Activated naive CD4-positive, alpha-beta T cell treated with anti-CD3 and anti-CD28 coated beads, Interleukin-2, amount 50 U/mL, for 16 hours (primary cell): ENCODE data around the gene DGKB.

ENCODE experiments used
- DNase-seq: peaks from one replicate; pipeline ENCODE4 v3.0.0-alpha.2; 2020

DGKB gene

GRCh38 chr7:14752301-14752700 is 150.2 kb downstream of the DGKB start:
- DNase-seq = no peak

DNA sequence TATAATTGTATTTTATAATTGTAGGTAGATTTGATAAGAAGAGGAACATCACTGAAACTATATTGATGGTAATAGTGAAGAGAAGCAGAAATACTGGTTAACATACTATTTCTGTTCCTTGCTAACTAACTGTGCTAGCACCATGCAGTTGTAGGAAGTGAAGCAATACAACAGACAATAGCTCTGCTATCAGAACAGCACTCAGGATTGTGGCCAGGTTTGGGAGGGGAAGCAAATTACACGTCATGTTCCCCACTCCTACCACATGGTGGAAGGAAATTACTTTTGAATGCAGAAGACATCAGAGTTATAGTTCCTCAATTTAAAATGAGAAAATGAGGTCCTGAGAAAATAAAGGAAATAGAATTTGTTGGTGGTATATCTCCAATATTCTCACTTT is 151.1 kb downstream of the DGKB start:
- no peak for DNase-seq

DNA sequence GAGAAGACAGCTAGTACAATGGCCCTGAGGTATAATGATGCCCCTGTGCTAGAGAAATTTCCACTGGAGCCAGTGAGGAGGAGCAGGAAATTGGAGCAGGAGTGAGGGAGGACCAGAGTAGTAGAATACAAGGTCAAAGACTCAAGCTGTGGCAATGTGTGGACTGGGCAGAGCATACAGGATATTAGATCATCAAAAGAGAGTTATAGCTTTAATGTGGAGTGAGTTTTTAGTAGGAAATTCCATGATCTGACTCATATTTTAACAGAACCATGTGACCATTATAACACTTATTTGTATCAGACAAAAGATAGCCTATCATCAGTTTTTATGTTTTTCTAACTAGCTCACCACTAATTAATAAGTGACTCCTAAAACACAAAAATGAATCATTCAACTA is 154.1 kb downstream of the DGKB start:
- no peak for DNase-seq

DNA sequence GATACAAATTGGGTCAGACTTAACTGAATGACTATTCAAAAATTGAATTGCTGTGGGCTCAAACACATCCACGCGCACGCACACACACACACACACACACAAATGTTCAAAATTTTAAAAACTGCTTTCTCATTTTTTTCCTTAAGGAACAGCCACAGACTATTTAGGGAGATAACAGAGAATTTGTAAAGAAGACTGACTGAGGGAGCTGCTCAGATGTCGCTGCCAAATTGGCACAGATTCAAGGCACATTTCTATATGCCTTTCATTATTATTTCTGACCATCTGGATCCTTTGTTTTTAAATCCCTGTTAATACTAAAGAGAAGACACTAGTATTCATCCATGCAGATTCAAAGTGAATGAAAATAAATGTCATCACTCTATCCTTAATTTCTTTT is 154.8 kb downstream of the DGKB start:
- no peak for DNase-seq

DNA sequence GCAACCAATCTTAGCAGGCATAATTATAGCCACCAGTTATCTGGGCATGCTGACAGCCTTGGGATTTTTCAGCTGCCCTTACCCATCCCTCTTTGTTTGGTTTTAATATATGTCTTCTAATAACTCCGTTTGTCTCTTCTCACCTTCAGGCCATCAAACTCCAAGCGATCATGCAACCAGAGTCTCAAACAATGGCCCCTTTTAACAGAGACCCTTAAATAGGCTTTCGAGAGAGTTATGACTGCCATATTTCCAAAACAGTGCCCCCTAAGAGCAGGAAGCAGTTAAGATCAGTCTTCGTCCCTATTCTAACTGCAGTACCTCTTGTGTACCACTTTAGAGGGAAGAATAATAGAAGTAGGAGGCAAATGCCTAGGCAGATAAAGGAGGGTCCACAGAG is 157.5 kb downstream of the DGKB start:
- no peak for DNase-seq

DNA sequence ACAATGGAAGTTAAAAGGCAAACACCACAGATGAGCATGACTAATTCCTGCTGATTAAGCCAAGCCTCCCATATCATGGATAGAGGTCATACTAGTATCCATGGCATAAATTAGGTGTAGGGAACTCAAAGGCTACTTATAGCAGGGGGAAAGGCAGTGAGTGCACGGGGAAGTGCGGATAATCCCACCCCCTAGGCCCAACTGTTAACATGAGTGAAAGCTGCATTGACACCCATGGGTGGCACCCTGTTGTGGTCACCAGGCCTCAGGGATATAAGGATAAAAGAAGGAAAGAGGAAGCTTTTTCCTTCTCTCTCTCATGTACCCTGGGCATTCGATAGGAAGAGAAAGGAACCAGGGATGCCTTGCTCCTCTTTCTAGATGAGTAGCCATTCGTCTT is 161.9 kb downstream of the DGKB start:
- no peak for DNase-seq

- no peak for DNase-seq
Observed at GRCh38 chr7:14739841-14740185, 162.7 kb downstream of the DGKB start.

GRCh38 chr7:14739168-14739840 is 163.2 kb downstream of the DGKB start:
- DNase-seq = no peak

GRCh38 chr7:14738086-14738485 is 164.5 kb downstream of the DGKB start:
- DNase-seq = no peak

DNA sequence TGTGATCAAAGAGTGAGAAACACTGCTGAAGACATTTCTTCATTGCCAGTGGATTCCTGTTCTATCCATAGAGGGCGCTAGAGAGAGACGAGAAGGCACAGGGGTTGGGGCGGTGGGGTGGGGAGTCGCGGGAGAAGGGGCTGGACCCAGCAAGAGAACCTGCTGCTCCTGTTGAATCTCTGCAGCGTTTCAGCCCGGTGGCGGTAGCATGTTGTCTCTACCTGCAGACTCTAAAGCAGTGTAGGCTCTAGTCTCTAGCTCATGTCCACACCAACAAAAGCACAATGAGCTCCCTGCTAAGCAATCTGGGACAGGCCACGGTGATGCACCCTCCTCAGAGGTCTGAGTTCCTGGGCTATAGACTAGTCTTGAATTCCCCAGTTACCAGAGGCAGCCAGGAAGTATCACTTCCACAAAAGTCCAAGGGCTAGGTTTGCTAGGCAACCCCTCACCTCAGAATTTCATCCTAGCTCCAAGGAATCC is 167.7 kb downstream of the DGKB start:
- no peak for DNase-seq

GRCh38 chr7:14720785-14721184 is 181.8 kb downstream of the DGKB start:
- no peak for DNase-seq

DNA sequence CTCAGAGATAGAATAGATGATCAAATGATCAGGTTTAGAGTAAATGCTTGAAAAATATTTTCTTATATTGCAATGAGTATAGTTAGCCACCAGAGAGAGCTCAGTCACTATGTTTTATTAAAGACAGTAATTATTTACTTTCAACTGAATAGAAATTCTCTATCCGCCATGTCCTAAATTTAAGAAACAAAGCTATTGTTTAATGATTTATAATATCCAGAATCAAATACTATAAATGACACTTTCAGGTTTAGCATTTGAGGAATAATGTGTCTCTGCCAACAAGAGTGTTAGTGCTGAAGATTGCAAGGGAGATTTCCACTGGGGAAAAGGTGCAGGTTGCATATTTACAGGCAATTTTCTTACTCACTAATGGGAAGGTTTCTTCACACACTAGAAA is 184.7 kb downstream of the DGKB start:
- DNase-seq = no peak

DNA sequence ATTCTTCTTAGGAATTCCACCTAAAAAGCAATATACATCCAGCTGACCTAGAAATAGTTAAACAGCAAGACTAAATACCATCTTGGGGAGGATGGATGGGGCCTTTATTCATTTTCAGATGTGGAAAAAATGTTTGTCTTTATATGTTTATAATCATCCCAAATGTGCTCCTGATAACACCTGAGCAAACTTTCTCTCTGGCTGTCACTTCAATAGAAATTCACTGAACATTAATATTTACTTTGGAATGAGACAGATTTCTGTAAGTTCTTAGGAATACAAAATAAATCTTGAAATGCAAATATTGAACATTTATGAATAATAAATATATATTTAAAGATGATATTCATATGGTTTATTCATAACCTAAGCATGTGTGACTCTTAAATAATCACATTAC is 185.4 kb downstream of the DGKB start:
- DNase-seq = no peak

GRCh38 chr7:14714161-14714728 is 188.3 kb downstream of the DGKB start:
- DNase-seq = no peak

- no peak for DNase-seq
Observed at GRCh38 chr7:14698239-14698638, 204.3 kb downstream of the DGKB start.

GRCh38 chr7:14697684-14698083 is 204.9 kb downstream of the DGKB start:
- DNase-seq = no peak

DNA sequence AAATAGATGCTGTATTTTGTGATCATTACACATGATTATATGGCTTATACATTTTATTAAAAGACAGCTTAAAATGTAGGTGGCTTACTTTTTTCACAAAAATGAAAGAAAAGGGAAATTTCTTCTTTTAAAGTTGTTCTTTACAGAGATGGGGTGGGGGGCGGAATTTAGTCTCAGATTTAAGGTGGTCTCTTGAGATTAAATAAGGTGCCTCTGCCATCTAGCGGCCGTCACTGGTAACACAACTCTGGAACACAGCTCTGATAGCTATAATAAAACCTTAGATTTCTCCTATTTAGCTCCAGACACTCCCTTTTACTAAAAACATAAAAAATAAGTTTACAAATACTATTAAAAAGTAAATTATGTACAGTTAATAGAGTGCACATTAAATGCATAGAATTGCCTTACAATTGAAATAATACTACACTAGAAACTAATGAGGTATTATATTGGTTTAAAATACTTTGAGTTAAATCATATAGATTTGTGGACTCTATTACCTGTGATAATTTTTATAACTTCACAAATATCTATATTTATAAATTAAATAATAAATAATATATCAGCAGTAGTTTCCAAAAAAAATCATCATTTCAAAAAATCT is 210.9 kb downstream of the DGKB start:
- DNase-seq = peak; percentile 42

GRCh38 chr7:14691034-14691433 is 211.5 kb downstream of the DGKB start:
- no peak for DNase-seq

DNA sequence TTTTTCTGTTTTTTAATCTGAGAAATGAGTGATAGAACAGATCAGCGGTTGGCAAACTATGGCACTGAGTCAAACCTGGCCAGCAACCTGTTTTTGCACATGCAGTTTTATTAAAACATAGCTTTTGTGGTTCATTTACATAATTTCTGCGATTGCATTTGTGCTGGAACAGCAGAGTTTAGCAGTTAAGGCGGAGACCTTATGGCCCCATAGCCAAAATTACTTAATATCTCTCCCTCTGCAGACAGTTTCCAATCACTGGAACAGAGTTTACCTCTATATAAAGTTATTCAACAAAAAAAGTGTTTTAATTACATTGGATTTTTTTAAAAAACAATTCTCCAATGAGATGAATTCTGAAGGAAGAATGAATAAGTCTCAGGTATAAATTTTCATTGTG is 212.1 kb downstream of the DGKB start:
- DNase-seq = no peak

GRCh38 chr7:14690075-14690474 is 212.5 kb downstream of the DGKB start:
- DNase-seq = no peak

DNA sequence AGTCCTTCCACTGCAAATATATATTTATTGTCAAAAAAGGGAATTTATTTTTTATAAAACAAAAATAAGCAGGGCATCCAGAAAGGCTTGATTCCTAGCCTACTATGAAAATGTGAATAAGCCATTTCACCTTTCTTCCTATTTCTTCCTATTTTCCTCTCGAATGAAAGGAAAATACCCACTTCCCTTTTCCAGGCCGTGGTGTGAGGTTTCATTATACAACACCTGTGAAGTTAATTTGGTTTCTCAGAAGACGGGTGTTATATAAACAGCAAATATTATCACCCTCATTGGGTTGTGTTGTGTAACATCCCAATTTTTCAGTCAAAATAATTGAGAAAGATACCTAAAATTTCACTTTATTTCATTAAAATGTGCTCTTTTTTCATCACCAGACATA is 214.3 kb downstream of the DGKB start:
- DNase-seq = no peak

DNA sequence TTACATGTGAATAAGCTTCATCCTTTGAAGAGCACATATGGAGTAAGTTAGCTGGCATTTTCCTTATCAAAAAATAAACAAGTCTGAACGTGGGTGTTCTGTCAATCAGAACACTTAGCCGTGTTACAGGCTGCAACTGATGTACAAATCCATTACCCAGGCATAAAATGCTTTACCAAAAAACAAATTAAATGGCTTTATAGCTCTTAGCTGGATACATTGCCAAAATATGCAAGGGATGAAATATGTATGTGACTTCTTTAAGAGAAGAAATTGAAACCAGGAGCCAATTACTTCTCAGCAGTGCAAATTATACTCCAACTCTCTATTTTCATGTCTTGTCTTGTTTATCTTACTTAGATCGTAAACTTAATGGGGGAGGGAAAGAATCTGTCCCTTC is 214.8 kb downstream of the DGKB start:
- DNase-seq = no peak

- no peak for DNase-seq
Observed at GRCh38 chr7:14687241-14687640, 215.3 kb downstream of the DGKB start.

DNA sequence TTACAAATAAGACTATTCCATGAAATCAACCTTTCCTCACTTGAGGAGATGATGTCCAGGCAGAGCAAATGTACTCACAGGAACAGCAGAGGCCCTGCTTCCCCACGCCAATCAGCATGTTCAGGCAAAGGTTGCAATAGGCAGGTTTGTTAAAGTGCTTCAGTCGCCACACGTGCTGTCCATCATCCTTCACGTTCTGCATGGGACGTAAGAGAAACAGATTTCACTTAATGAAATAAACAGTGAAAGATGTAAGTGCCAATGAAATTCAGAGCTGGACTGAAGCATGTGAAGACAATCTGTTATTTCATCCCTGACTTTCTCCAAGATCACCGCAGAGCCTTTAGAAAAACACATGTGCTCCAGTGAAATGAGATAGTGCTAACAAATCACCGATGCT is 217.4 kb downstream of the DGKB start:
- DNase-seq = no peak
